Aorta (tissue), 5 donors: ENCODE data around the gene TMEM131L. TPM values are rescaled to one million over a fixed set of nuclear protein-coding genes. Genes with fewer than 3 reads are reported as not detected.
"Not testable (repeated sequence)": the region's sequence is repeated elsewhere in the genome, so short reads cannot be mapped to it uniquely, and the experiment has no call there.

Source experiments
- ATAC-seq: fragments of 200-7000 bp; cut with Tn5 transposase; one replicate; pipeline ENCODE4 v1.9.1; 2022; ENCODE audit warnings: moderate library complexity; ENCODE audit not compliant: low FRiP score
- DNase-seq, 2 donors: peaks; one replicate each; pipeline ENCODE4 v3.0.0-alpha.2; 2020
- H3K27ac ChIP-seq, 2 donors: one replicate each; pipeline ENCODE4 v1.5.1; 2013; ENCODE audit warnings: low read length in 2 of 2, mild to moderate bottlenecking in 2 of 2, moderate library complexity in 2 of 2, control low read depth in 1 of 2, inconsistent platforms in 1 of 2, low read depth in 1 of 2
- H3K27me3 ChIP-seq, 2 donors: one replicate each; pipeline ENCODE4 v1.6.1; 2013; ENCODE audit warnings: control low read depth in 1 of 2, low read length in 1 of 2, mild to moderate bottlenecking in 1 of 2, moderate library complexity in 1 of 2; ENCODE audit not compliant: insufficient read depth in 2 of 2, control insufficient read depth in 1 of 2
- H3K36me3 ChIP-seq, 2 donors: one replicate each; pipeline ENCODE4 v1.6.1; 2013; ENCODE audit warnings: control low read depth in 1 of 2, low read length in 1 of 2, mild to moderate bottlenecking in 1 of 2; ENCODE audit not compliant: insufficient read depth in 2 of 2, control insufficient read depth in 1 of 2
- H3K4me1 ChIP-seq, 2 donors: one replicate each; pipeline ENCODE4 v1.6.1; 2013; ENCODE audit warnings: low read length in 2 of 2, control low read depth in 1 of 2, mild to moderate bottlenecking in 1 of 2, moderate library complexity in 1 of 2; ENCODE audit not compliant: insufficient read depth in 2 of 2, control insufficient read depth in 1 of 2
- H3K4me3 ChIP-seq, 2 donors: one replicate each; pipeline ENCODE4 v1.5.1; 2013; ENCODE audit warnings: low read length in 2 of 2, control low read depth in 1 of 2, mild to moderate bottlenecking in 1 of 2
- H3K9me3 ChIP-seq: one replicate; pipeline ENCODE4 v1.6.1; 2013; ENCODE audit warnings: mild to moderate bottlenecking, low read length; ENCODE audit not compliant: control insufficient read depth
- WGBS, 2 donors: extraction: QIAGEN DNeasy Blood & Tissue Kit; methylation state at CpG; one replicate each; pipeline ENCODE4 v1.1.7; 2013; 5-methylcytosine and 5-hydroxymethylcytosine counted together
- intact Hi-C, 2 donors: fragments of 100-400 bp; cut with DNase I; formaldehyde crosslinking; loops; one replicate each; pipeline versions ENCODE4 v1.14.2 to v1.15.0; 2022
- polyA plus RNA-seq, 2 donors: library from polyadenylated mRNA; stranded (reverse); fragments of 200-250 nt; gene quantifications; one replicate each; pipeline ENCODE4 v1.2.3, GENCODE V29; 2013
- total RNA-seq, 2 donors: library from RNA; stranded (reverse); fragmentation: NEBNext Ultra II Directional; extraction: Animal tissue kit (Norgen Biotek cat#: 25700); gene quantifications; one replicate each; pipeline ENCODE4 v1.2.1, GENCODE V29; 2021
- donor health status: healthy with polysubstance abuse.
- donor health status: Bipolar disorder and iron deficiency.
- donor health status: DM: no; HTN: no; CAD: no.
- donor health status: DM: no; HTN: no; CAD: no.
- donor health status: DM: yes; HTN: yes; CAD: no.

The TMEM131L gene
- total and polyA plus RNA-seq, 4 donors: 2.0 to 22.5 (median 17.5) TPM

DNA sequence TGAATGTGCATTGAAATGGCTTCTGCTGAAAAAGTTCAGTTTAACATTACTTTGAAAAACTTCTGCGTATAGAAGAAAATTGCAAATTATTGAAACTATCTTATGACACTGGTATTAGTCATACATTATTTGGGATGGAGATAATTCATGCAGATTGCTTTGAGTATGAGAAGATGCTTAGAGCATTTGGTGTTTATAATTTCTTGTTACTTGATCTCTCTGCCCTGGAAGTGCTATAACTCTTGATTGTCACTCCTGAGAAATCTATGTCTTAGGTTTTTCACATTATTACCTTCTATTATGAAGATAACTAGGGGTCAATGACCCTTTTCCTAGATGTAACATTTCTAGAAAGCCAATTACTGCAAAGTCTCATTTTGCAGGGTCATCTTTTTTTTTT lies 36.4 kb downstream of the TMEM131L start:
- Histone ChIP-seq H3K4me3 (no peak overlapping the region), H3K36me3 (no peaks in the 10 kb centered on the region), H3K4me1 (peaks cover 1 to 2% of the 10 kb centered on the region in 2 donors), H3K27ac (peak overlapping the region in 1 of 2 donors; percentile 38), H3K27me3 (no peaks in the 10 kb centered on the region), H3K9me3 (no peaks in the 10 kb centered on the region)
- WGBS, 2 donors: 95 to 96% methylated on average over 1 of the region's 1 CpG
- DNase-seq (no peak), ATAC-seq (no peak)
- intact Hi-C loops: no loop called here

DNA sequence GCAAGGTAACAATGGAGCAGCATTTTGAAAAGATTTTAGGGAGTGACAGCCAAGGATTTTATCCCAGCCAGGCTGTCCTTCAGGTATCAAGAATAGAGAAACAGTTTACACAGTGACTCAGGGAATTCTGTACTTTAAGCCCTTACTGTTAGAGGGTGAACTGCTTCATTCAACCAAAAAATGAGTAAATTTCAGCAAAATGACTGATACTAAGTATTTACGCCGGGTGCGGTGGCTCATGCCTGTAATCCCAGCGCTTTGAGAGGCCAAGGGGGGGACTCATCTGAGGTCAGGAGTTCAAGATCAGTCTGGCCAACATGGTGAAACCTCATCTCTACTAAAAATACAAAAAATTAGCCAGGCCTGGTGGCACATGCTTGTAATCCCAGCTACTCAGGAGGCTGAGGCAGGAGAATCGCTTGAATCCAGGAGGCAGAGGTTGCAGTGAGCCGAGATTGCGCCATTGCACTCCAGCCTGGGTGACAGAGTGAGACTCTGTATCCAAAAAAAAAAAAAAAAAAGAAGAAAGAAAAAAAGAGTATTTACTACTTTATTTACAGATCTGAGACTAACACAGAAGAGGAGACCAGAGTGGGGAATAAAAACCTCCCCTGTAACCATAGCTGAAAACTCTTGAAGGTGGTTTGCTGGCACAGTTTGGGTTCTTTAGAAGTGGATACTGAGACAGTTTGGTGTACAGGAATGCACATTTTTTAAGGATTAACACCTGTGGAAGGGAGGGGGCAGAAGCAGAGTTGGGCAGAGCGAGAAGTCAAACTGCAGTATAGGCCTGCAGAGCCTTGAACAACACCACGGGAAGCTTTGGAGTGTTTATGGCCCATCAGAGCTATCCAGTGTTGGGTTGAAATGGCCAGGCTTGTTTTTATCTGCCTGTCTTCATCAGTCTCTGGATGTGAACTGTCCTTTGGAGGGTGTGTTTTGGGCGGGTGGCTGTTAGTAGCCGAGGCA lies 40.5 kb downstream of the TMEM131L start:
- no peak for DNase-seq
- WGBS, 2 donors: 95 to 99% methylated on average over 11 of the region's 11 CpGs
- intact Hi-C loops: no loop called here
- Histone ChIP-seq H3K36me3 (no peaks in the 10 kb centered on the region), H3K4me3 (no peak overlapping the region), H3K9me3 (no peaks in the 10 kb centered on the region), H3K4me1 (peaks cover 3% of the 10 kb centered on the region in 2 donors), H3K27me3 (no peaks in the 10 kb centered on the region), H3K27ac (no peak overlapping the region)
- ATAC-seq: no peak

DNA sequence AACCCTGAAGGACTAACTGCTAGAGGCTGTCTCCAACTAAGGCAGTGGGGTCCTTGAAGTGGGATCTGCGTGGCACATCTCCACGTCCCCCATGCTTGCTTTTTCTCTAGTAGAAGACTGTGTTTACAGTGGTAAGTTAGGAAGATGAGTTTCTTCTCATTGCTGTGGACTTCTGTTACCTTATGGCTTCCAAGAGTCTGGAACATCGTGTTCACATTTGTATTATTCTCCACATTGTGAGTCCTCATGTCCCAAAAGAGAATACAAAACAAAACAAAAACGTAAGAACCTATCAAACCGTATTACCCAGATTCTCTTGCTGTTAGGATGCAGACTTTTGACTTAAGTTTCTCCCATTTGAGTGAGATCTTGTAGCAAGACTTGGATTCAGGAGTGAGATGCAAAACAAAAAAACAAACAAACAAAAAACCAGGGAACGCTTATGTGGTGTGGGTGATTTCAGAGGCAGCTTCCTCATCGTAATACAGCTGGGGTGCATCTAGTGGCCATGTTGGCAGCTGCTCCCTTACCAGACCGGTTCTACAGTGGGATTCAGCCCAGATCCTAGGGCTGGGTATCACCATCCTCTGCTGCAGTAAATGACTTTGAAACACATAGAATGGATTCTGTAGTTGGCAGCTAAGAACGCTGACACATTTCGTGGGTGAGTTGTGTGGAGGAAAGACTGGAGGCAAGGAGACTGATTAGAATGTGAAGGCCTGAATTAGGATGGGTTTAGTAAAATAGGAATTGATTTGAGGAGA lies 41.3 kb downstream of the TMEM131L start:
- no peaks in the 10 kb centered on the region for H3K27me3 ChIP-seq
- no peaks in the 10 kb centered on the region for H3K36me3 ChIP-seq
- H3K27ac ChIP-seq: no peak overlapping the region
- H3K4me1 ChIP-seq: peaks cover 3% of the 10 kb centered on the region in 2 donors
- DNase-seq (no peak), ATAC-seq (no peak)
- H3K4me3 ChIP-seq: no peak overlapping the region
- intact Hi-C loops: no loop called here
- WGBS, 2 donors: 81 to 87% methylated on average over 10 of the region's 10 CpGs
- no peaks in the 10 kb centered on the region for H3K9me3 ChIP-seq

DNA sequence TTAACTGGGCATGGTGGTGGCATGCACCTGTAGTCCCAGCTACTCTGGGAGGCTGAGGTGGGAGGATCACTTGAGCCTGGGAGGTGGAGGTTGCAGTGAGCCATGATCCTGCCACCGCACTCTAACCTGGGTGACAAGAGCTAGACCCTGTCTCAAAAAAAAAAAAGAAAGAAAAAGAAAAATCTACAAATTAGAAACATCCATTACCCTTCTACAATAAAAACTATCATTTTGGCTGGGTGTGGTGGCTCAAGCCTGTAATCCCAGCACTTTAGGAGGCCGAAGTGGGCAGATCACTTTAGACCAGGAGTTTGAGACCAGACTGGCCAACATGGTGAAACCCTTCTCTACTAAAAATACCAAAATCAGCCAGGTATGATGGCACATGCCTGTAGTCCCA lies 43.1 kb downstream of the TMEM131L start:
- H3K4me1 ChIP-seq, H3K9me3 ChIP-seq, H3K36me3 ChIP-seq, H3K27me3 ChIP-seq, ATAC-seq, DNase-seq, H3K4me3 ChIP-seq, H3K27ac ChIP-seq, intact Hi-C loops: not testable (repeated sequence)
- 99 to 100% methylated on average over 2 of the region's 2 CpGs for WGBS, 2 donors

DNA sequence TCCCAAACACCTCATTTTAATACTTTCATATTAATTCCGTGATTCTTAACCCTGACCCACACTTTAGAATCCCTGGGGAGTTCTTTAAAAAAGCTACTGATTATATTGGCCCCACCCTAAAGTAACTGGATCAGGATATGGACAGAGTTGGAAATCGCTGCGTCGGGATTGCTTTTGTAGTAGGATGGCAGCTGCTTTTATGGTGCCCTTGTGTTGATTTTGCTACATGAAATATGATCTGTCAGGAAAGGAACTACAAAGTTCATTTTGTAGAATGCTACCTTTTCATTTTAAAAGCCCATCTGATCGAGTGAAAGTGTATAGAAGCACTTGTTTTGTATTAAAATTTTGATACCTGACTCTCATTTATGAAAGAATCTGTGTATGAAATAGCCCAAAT lies 43.6 kb downstream of the TMEM131L start:
- Histone ChIP-seq H3K4me1 (peaks cover 3 to 10% of the 10 kb centered on the region in 2 donors), H3K9me3 (no peaks in the 10 kb centered on the region), H3K36me3 (no peaks in the 10 kb centered on the region), H3K27me3 (no peaks in the 10 kb centered on the region), H3K4me3 (no peak overlapping the region), H3K27ac (no peak overlapping the region)
- DNase-seq (no peak), ATAC-seq (no peak)
- intact Hi-C loops: loop anchor here in 1 of 2 donors (5.0 kb wide), 1 partner anchor 63 kb away; no protein-coding TSS in a partner anchor
- WGBS, 2 donors: 66 to 78% methylated on average over 5 of the region's 5 CpGs

DNA sequence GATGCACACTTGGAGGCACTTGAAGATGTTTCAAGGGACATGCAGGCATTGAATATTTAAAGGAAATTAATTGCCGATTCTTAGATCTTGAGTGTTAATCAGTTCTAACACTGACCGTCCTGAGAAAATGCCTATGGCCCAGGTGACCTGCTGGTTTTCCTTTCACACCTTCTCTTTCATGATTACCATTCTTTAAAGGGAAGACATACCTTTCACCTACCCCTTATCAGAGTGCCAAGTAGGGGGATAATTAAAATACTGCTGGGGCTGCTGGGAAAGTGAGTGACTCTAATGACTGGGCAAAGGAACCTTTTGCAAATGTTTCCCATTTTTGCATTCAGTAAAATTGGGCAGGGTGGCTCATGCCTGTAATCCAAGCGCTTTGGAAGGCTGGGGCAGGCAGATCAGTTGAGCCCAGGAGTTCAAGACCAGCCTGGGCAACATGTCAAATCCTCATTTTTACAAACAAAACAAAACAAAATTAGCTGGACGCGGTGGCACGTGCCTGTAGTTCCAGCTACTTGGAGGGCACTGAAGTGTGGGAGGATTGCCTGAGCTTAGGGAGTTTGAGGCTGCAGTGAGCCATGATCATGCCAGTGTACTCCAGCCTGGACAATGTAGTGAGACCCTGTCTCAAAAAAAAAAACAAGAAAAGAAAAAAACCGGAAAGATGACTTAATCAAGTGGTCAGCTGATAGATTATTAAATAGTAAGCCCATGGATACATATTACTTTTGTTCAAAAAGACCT lies 44.3 kb downstream of the TMEM131L start:
- Histone ChIP-seq H3K36me3 (no peaks in the 10 kb centered on the region), H3K27ac (no peak overlapping the region), H3K4me3 (no peak overlapping the region), H3K9me3 (no peaks in the 10 kb centered on the region), H3K4me1 (peaks cover 3 to 10% of the 10 kb centered on the region in 2 donors), H3K27me3 (no peaks in the 10 kb centered on the region)
- ATAC-seq: no peak
- WGBS, 2 donors: 54 to 59% methylated on average over 7 of the region's 7 CpGs
- no peak for DNase-seq
- intact Hi-C loops: loop anchor here in 1 of 2 donors (5.0 kb wide), 1 partner anchor 62 kb away; no protein-coding TSS in a partner anchor

DNA sequence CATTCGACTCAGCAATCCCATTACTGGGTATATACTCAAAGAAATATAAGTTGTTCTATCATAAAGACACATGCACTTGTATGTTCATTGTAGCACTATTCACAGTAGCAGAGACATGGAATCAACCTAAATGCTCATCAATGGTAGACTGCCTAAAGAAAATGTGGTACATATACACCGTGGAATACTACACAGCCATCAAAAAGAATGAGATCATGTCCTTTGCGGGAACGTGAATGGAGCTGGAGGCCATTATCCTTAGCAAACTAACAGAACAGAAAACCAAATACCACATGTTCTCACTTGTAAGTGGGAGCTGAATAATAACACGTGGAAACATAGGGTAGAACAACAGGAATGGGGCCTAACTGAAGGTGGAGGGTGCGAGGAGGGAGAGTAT lies 44.9 kb downstream of the TMEM131L start:
- intact Hi-C loops: loop anchor here in 1 of 2 donors (5.0 kb wide), 1 partner anchor 61 kb away; no protein-coding TSS in a partner anchor
- Histone ChIP-seq H3K9me3 (no peaks in the 10 kb centered on the region), H3K4me3 (no peak overlapping the region), H3K36me3 (no peaks in the 10 kb centered on the region), H3K27me3 (no peaks in the 10 kb centered on the region), H3K4me1 (peaks cover 3 to 10% of the 10 kb centered on the region in 2 donors), H3K27ac (no peak overlapping the region)
- 97% methylated on average over 6 of the region's 6 CpGs for WGBS, 2 donors
- DNase-seq (no peak), ATAC-seq (no peak)

DNA sequence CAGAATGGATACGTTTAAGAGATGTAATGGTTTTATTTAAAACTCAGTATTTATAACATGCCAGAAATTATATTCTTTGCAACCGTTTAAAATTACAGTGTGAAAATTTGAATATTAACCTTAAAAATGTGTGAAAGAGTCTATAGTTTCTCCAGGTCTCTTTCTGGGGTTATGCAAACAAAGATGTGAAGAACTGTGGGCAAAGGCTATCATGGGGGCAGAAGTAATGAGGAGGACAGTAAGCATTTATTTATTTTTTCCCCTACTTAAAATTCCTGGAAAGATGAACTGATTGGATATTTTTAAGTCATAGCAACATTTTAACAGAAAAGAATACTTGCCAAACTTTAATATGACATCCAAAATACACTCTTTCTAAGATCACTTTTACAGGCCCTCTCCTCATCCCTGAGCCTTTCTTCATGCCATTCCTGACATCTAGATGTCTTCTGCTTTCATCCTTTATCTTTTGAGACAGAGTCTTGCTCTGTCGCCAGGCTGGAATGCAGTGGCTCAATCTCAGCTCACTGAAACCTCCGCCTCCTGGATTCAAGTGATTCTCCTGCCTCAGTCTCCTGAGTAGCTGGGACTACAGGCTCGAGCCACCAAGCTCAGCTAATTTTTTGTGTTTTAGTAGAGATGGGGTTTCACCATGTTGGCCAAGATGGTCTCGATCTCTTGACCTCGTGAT lies 46.1 kb downstream of the TMEM131L start:
- 69 to 83% methylated on average over 7 of the region's 7 CpGs for WGBS, 2 donors
- no peak for ATAC-seq
- Histone ChIP-seq H3K4me1 (peaks cover 3 to 10% of the 10 kb centered on the region in 2 donors), H3K27ac (peak overlapping the region in 1 of 2 donors; percentile 18), H3K27me3 (no peaks in the 10 kb centered on the region), H3K4me3 (no peak overlapping the region), H3K9me3 (no peaks in the 10 kb centered on the region), H3K36me3 (no peaks in the 10 kb centered on the region)
- no peak for DNase-seq
- intact Hi-C loops: loop anchor here in 1 of 2 donors (5.0 kb wide), 1 partner anchor 60 kb away; no protein-coding TSS in a partner anchor
